Measurements from ENCODE around the gene RAB3GAP1.

RAB3GAP1 gene

DNA sequence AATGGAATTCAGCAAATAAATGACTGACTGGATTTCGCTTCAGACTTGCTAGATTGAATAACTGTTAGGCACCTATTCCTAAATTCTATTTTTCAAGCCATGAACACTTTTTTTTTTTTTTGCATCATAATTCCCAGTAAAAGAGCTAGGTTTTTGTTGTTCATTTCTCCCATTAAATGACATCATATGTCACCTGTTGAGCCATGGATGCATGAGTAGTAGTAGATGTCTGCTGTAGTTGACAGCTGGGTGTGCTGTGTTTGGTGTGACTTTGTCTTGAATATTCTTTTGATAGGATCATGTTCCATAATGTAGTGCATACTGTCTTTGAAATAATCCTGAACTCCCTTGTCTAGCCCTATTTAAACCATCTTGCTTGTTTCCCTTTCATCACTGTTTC is 115.2 kb downstream of the RAB3GAP1 start:
- no peak for DNase-seq

DNA sequence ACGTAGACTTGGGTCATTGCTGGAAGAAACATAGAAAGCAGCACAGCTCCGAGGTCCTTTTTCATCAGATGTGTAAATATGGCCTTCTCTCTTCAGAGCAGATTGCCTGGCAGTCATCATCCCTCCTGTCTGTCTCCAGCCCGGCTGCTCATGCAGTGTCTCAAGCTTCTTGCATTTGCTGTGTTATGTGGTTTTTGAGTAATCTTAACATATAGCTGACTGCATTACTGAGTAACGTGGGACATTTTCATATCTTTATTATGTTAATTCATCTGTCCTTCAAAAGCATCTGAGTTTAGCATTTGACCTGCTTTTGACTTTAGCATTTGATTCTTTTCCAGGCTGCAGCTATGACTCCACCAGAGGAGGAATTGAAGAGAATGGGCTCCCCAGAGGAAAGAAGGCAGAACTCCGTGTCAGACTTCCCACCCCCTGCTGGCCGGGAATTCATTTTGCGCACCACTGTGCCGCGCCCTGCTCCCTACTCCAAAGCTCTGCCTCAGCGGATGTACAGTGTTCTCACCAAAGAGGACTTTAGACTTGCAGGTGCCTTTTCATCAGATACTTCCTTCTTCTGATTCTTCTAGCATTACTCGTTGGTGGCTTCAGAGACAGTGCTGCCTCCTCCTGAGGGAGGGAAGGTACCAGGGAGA is 116.2 kb downstream of the RAB3GAP1 start:
- no peak for DNase-seq

DNA sequence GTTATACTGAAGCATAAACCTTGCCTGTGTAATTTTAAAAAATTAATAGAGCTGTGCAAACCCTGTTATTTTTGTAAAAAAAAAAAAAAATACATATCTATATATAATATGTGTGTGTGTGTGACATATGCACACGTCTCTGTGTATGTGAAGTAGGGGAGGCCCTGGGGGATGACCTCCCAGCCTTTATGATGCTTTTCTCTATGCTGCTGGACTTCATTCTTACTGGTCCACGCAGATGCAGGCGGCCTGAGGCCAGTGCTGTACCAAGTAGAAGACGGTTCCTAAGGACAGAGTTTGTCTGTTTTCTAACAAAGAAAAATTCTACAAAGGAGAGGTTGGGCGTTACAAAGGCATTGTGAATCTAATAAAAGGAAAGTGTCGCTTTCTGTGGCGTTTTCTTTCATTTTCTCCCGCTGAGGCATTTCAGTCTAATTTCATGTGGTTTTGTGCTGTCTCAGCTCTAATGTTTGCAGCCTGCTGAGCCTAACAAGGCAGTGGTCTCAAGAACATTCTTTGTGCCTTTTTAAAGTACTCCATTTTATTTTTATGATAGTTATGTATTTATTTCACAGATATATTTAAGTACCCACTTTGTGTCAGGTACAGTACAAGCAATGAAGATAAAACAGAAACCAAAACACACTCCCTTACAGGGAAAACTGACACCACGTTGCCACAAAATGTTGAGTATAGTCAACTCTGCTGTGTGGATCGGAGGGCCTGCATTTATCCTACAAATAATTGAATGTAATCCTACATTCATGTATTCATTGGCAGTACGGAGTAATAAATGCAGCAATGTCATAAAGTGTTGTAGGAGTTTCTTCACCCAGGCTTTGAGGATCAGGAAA is 118.0 kb downstream of the RAB3GAP1 start:
- no peak for DNase-seq

DNA sequence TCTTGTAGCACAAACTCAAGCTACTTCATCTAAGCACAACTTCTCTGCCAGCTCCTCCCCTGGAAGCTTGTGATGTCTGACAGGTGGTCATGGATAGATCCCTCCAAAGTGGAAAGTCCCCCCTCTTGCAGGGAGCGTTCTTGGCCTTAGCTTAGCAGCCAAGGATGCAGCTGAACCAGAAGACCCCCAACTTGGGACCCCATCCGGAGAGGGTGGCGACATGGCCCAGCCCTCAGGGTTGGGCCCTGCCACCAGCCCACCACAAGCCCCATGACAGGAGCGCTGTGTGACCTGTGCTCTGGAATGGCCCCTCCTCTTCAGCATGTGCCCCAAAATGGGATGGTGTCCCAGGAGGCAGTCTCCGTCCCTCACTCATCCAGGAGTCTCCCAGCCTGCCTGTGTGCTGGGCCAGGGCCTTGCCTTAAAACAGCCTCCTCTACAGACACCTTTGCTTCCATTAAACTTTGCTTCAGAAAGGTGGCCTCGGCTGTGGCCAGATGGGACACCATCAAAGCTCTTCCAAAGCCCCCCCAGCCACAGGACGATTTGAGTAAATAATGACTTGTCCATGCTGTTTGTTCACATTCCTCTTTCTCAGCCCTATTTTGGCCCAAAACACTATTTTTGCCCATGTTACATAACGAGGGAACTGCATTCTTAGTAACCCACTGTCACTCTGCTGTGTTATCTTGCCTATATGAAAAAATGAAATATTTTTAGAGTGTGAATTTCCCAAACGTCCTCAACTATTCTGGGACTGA is 122.1 kb downstream of the RAB3GAP1 start:
- DNase-seq: no peak

DNA sequence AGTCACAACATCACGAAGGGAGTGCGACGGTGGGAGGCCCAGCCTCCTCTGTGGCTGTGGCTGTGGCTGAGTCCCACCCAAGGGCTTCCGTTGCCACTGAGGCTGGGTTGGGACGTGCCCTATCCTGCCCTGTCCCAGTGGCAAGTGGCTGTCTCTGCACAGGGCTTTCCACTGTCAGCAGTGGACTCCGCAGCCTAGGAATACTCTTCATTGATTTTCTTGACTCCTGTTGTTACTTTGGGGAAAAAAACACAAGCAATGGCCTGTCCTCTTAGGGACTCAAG is 122.7 kb downstream of the RAB3GAP1 start:
- no peak for DNase-seq

DNA sequence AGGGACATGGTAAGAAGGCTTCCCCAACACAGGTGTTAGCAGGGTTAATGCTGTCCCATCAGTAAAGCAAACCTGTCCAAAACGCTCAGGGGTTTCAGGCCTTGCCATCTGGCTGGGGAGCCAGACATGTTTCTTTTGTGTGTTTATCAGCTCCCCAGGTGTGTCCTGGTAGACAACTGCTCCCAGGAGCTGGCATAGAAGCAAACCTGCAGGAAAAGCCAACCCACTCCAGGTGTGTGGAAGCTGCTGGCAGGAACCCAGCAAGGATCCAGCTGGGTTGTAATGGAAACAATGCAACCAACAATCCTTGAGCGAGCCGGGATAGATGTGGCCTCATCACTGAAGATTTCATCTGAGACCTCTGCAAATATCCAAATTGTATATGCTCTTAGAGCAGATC is 123.1 kb downstream of the RAB3GAP1 start:
- no peak for DNase-seq

DNA sequence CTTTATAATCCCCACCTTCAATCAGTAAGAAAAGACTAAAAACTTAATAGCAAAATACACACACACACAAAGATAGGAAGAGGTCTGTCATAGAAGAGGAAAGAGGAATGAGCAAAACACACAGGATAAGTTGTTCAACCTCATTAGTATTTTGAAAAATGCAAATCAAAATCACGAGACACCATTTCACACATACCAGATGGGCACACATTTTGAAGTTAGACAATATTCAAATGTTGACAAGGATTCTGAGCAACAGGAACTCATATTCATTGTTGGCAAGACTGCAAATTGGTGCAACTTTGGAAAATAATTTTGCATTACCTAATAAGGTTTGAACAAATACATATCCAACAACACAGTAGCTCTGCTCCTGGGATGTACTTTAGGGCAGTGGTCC is 127.6 kb downstream of the RAB3GAP1 start:
- DNase-seq: no peak

DNA sequence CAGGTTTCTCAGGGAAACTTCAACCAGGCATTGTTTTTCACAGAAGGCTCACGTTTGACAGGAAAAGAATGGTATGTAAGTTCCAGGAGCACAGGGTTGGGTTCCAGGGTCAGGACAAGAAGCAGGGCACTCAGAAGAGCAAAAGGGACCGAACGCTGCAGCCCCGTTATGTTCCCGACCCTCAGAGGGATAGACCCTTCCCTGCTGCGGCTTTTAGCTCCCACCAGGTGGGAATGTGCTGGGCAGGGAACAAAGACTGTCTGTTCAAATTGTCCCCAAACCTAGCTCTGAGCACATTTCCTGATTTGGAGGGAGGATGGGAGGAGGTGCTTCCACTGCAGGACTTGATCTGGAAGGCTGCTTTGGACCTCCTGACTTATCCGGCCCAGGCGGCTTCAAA is 130.1 kb downstream of the RAB3GAP1 start:
- DNase-seq: no peak

DNA sequence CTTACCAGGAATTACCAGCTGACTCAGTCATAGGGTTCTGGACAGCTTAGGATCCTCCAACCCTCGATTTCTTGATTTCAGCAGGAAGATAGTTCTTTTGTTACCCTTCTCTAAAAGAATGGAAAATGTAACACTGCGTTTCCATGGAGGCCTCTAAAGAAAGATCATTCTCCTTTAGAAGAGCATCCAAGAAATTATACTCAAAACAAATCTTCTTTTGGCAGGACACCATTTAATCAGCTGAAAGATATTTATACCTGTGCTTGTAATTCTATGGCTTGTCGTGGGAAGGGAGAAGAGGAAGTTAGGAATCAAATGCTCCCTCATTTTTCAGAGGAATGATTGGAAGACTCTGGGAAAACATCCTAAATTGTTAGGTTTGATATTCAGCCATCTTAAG is 130.5 kb downstream of the RAB3GAP1 start:
- no peak for DNase-seq

DNA sequence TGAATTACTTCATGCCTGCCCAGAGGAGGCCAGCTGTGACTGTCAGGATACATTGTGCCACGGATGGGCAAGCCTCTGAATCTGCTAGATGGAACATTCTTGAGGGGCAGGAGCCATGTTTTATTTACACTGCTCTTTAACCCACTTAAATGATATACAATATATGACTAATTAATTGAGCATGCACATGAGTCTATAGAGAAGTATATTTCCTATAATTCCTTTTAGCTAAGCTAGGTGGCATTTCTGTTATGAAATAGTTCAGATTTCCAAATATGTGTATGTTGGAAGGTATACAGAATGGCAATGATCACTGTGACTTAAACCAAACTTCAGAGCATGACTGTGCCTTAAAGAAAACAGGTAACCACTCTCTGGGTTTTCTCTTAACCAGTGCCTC is 131.7 kb downstream of the RAB3GAP1 start:
- no peak for DNase-seq

DNA sequence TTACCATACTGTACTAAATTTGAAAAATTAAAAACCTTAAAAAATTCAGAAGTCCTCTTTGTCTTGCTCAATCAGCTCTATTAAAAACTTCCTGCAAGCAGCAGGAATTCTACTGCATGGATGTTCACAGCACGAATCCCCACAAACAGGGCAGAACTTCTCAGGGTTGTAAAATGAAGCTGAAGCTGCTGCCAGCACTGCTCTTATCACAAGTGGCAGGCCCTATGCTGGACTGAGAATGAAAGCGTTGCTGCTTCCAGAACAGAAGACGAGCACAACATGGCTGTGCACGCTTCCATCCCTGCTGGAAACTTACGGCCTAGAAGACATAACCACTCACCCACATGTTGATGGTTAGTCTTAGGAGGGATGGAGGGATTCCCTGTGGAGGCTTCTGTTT is 134.0 kb downstream of the RAB3GAP1 start:
- DNase-seq: no peak

DNA sequence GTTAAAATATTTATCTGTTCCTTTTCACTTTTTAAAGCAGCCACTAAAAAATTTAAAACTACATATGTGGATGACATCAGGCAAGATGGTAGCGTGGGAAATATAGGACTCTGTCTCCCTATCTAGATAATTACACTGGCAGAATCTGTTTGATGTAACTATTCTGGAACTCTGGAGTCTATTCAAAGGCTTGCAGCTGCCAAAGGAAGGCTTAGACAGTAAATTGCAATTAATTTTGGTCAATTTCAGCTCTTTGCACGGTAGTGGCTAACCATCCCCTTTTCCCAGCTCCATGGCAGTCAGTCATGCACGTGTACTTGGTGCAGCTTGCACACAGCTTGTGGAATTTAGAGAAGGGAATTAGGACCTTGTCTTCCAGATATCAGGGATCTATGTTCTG is 135.2 kb downstream of the RAB3GAP1 start:
- no peak for DNase-seq

DNA sequence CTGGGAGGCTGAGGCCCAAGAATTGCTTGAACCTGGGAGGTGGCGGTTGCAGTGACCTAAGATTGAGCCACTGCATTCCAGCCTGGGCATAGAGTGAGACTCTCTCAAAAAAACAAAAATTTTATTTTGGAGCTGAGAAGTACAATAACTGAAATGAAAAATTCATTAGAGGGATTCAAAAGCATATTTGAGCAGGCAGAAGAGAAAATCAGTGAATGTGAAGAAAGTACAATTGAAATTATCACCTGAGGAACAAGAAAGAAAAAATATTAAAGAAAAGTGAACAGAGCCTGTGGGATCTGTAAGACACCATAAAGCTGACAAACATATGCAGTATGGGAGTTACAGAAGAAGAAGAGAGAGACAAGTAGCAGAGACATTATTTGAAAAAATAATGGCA is 137.1 kb downstream of the RAB3GAP1 start:
- no peak for DNase-seq

DNA sequence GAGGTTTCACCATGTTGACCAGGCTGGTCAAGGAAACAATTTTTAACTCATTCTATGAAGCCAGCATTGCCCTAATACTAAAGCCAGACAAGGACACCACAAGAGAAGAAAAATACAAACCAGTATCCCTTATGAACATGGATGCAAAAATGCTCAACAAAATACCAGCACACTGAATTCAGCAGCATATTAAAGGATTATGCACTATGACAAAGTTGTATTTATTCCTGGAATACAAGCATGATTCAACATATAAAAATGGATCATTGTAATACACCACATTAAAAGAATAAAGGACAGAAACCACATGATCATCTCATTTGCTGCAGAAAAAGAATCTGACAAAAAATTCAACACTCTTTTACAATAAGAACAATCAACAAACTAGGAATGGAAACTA is 138.7 kb downstream of the RAB3GAP1 start:
- DNase-seq: no peak

DNA sequence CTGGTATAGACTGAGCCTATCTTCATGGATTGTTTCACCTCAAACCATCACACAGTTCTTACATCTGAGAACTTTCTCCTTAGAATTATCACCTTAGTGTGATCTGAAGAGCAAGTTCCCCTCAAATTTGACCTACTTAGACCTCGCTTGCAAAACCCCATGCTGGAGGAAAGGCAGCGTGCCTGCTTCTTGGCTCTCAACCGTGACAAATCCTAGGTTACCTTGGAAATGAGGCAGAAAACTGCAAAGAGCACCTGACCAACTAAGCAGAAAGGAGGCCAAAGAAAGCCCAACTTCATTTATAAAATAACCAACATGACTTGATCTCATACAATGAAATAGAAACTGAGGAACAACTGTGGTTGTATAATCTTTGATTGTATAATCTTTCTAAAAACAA is 146.4 kb downstream of the RAB3GAP1 start:
- DNase-seq: no peak

DNA sequence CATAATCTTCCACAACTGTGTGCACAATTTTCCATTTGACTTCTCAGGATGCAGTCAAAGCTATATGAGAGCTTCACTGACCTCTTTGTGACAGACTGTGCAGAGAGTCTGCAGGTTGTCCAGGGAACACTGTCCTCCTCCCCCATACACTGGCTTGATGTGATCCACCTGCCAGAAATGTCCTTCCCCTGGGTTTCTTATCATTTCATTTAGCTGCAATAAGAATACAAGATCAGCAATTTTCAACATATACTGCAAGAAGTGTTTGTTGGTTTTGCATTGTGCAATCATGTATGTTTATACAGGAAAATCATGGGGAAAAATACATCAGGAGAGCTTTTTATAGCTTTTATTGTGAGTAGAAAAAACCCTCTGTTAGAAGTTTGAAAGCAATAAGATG is 150.7 kb downstream of the RAB3GAP1 start:
- DNase-seq: no peak

DNA sequence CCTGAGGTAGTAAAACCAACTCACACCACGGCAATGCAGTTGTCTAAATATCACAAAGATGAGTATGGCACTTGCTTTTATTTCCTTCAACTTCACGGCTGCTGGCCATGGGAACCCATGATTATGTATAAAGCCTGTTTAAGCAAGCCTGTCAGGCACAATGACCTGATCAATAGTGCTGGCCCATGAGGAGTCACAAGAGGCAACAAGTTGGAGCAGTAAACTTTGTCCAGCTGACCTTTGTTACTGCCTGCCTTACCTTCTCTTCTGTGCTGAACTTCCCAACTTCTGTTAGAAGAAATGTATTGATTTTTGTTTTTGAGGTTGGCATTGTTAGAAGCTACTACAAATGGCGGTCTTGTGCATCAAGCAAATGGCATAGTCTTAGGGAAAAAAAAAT is 151.9 kb downstream of the RAB3GAP1 start:
- DNase-seq: no peak

DNA sequence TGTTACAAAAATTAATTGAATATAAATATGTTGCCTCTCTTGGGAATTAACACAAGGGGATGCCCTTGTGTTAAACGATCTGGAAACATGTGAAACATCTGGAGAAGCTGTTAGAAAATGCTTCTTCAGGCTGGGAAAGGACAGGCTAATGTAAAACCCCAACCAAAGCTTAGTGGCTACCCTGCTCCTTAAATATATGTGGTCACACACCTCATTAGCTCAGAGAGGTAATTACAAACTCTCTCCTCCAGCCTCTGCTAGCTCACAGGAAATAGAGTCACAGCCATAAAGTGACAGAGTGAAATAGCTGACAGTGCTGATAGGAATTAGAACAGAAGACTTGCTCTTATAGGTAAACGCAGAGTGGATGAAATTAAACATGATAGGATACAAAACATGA is 155.9 kb downstream of the RAB3GAP1 start:
- DNase-seq: no peak

DNA sequence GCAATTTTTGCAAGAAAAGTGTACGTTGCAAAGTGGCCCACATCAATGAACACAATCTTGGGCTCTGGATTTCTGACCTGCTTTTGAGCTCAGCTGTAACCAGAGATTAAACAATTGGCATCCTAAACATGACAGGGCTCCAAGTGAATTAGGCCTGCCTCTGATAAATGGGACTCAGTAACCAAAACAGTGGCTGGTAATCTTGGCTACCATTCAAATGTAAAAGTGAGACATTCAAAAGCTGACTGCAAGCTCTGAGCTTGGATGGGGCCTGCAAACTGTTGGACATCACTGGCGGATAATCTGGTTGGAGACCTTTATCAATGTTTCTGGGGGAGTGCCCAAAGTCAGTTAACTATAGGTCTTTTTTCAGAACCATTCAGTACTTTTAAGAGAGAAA is 160.7 kb downstream of the RAB3GAP1 start:
- DNase-seq: no peak

DNA sequence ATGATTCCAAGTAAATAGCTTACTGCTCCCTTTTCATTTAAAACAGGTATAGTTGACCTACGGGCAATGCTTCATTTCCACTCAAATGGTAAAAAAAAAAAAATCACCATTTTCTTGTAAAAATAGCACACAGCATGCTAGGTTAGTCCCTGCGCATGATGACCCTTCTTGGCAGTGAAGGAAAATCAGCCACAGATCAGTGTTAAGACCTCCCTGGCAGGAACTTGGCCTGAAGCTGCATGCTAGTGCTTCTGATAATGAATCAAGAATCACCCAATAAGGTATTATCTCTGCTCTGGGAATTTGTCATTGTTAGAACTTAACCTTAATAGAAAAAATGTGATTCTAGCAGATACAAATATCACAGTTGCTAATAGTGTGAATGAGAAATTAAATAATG is 166.3 kb downstream of the RAB3GAP1 start:
- DNase-seq: no peak

DNA sequence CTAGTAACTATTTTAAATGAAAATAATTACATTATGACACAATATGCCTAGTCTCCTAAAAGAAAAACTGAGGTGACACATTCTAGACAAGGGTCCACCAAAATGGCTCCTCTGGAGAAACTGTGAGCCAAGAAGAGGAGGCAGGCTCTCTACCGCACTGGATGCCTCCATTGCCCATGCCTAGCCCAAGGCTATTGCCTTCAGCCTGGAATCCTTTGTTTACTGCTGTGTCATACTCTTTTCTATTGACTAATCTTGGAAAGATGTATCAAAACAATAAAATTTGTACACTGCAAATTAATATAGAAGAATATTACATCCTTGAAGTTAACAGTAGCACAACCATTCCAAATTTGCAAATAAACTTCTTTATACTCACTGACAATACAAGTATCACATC is 167.1 kb downstream of the RAB3GAP1 start:
- no peak for DNase-seq

All from OCI-M1 (cell line).